Measurements from ENCODE around the gene CXCL1.

DNA sequence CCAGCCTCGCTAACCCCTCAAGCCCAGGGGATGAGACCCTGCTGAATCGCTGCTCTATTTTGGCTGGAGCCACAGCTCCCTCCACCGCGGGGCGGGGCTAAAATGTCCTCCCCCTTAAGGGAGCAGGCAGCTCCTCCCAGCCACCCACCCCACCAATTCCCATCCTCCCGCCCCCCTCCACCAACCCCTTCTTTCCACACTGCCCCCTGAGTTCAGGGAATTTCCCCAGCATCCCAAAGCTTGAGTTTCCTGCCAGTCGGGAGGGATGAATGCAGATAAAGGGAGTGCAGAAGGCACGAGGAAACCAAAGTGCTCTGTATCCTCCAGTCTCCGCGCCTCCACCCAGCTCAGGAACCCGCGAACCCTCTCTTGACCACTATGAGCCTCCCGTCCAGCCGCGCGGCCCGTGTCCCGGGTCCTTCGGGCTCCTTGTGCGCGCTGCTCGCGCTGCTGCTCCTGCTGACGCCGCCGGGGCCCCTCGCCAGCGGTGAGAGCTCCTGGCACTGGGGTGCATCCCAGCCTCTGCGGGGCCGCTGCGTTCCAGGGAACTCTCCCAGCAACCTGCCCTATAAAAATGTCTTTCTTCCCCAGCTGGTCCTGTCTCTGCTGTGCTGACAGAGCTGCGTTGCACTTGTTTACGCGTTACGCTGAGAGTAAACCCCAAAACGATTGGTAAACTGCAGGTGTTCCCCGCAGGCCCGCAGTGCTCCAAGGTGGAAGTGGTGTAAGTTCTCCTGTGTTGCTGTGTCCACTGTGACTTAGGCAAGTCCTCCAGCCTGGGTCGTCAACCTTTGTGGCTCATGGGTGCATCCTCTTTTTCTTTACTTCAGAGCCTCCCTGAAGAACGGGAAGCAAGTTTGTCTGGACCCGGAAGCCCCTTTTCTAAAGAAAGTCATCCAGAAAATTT, 32.6 kb upstream of the CXCL1 start, which contains the start of gene CXCL6:
- TF ChIP-seq, protein P1, sequence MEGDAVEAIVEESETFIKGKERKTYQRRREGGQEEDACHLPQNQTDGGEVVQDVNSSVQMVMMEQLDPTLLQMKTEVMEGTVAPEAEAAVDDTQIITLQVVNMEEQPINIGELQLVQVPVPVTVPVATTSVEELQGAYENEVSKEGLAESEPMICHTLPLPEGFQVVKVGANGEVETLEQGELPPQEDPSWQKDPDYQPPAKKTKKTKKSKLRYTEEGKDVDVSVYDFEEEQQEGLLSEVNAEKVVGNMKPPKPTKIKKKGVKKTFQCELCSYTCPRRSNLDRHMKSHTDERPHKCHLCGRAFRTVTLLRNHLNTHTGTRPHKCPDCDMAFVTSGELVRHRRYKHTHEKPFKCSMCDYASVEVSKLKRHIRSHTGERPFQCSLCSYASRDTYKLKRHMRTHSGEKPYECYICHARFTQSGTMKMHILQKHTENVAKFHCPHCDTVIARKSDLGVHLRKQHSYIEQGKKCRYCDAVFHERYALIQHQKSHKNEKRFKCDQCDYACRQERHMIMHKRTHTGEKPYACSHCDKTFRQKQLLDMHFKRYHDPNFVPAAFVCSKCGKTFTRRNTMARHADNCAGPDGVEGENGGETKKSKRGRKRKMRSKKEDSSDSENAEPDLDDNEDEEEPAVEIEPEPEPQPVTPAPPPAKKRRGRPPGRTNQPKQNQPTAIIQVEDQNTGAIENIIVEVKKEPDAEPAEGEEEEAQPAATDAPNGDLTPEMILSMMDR (IDR thresholded peaks at IDR 0.05): no peak
- no peak for TF ChIP-seq EP300 (IDR thresholded peaks at IDR 0.05)
- no peak for TF ChIP-seq POLR2A (IDR thresholded peaks at IDR 0.05)

All from tibial nerve (tissue), 4 donors.